ENCODE measurements around the gene RPN2. TPM values are rescaled to one million over a fixed set of nuclear protein-coding genes. Genes with fewer than 3 reads are reported as not detected.

RPN2 gene
- total RNA-seq, 4 donors from 2014 or later: 89.7 to 125 (median 111) TPM

DNA sequence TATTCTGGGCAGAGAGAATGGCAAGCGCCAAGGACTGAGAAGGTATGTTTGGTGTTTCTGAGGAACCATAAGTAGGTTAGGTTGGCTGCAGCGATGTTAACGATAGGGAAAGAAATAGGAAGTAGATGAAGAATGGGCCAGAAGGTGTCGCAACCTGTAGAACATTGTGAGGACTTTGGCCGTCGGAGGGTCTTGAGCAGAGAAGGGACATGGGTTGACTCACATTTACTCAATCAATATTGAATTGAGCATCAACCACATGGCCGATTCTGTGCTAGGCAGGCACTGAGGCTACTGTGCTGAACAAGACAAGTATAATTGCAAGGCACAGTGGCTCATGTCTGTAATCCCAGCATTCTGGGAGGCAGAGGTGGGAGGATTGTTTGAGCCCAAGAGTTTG is 26.8 kb upstream of the RPN2 start:
- Histone ChIP-seq H3K9me3 (no peaks in the 10 kb centered on the region), H3K27ac (replicated peaks in 1 of 4) (no peak overlapping the region), H3K36me3 (peaks cover 0 to 32% (median 4%) of the 10 kb centered on the region in 4 donors), H3K4me3 (no peak overlapping the region), H3K4me1 (no peaks in the 10 kb centered on the region), H3K27me3 (no peaks in the 10 kb centered on the region)
- no peak for DNase-seq (ENCODE audit: extremely low spot score)
- intact Hi-C loops (cut with DNase I): no loop called here
- 89% methylated on average over 7 of the region's 7 CpGs for WGBS
- TF ChIP-seq POLR2A (IDR thresholded peaks at IDR 0.05; ENCODE audit: low read depth) (no peak), POLR2AphosphoS5 (IDR thresholded peaks at IDR 0.05) (no peak), EP300 (IDR thresholded peaks at IDR 0.05) (no peak)
- TF ChIP-seq, protein P1, sequence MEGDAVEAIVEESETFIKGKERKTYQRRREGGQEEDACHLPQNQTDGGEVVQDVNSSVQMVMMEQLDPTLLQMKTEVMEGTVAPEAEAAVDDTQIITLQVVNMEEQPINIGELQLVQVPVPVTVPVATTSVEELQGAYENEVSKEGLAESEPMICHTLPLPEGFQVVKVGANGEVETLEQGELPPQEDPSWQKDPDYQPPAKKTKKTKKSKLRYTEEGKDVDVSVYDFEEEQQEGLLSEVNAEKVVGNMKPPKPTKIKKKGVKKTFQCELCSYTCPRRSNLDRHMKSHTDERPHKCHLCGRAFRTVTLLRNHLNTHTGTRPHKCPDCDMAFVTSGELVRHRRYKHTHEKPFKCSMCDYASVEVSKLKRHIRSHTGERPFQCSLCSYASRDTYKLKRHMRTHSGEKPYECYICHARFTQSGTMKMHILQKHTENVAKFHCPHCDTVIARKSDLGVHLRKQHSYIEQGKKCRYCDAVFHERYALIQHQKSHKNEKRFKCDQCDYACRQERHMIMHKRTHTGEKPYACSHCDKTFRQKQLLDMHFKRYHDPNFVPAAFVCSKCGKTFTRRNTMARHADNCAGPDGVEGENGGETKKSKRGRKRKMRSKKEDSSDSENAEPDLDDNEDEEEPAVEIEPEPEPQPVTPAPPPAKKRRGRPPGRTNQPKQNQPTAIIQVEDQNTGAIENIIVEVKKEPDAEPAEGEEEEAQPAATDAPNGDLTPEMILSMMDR (IDR thresholded peaks at IDR 0.05): no peak

DNA sequence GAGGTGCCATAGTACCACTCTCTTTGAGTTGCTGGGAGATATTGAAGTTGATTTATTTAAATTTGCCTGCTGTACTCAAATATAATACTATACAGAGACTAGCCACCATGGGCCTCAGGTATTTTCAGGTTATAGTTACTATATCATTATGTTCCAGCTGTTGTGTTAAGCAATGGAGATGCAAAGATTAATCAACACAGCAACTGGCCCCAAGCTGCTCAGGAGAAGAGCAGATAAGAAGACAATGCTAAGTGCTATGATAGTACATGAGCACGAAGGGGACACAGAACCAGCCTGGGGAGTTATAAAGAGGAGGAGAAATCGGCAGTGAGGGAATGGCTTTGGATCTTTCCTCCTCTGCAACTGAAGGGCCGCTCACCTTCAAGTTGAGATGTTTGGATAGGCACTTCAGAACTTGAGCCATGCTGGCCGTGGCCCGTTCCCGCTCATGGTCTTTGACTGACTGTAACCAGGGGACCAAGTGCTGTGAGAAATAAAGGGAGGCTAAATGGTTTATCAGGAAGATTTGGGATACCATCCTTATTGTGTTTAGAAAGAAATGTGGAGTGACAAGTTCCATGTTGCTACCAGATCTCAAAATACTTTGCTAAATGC is 24.3 kb upstream of the RPN2 start:
- H3K27ac ChIP-seq (replicated peaks in 1 of 4): no peak overlapping the region
- 94% methylated on average over 6 of the region's 6 CpGs for WGBS
- TF ChIP-seq, protein P1 (IDR thresholded peaks at IDR 0.05): no peak
- no peak for TF ChIP-seq EP300 (IDR thresholded peaks at IDR 0.05)
- no peak for TF ChIP-seq POLR2A (IDR thresholded peaks at IDR 0.05; ENCODE audit: low read depth)
- TF ChIP-seq POLR2AphosphoS5 (IDR thresholded peaks at IDR 0.05): no peak
- H3K9me3 ChIP-seq: no peaks in the 10 kb centered on the region
- peaks cover 0 to 30% (median 4%) of the 10 kb centered on the region in 4 donors for H3K36me3 ChIP-seq
- H3K4me3 ChIP-seq: no peak overlapping the region
- H3K4me1 ChIP-seq: no peaks in the 10 kb centered on the region
- intact Hi-C loops (cut with DNase I): no loop called here
- H3K27me3 ChIP-seq: no peaks in the 10 kb centered on the region
- no peak for DNase-seq (ENCODE audit: extremely low spot score)

DNA sequence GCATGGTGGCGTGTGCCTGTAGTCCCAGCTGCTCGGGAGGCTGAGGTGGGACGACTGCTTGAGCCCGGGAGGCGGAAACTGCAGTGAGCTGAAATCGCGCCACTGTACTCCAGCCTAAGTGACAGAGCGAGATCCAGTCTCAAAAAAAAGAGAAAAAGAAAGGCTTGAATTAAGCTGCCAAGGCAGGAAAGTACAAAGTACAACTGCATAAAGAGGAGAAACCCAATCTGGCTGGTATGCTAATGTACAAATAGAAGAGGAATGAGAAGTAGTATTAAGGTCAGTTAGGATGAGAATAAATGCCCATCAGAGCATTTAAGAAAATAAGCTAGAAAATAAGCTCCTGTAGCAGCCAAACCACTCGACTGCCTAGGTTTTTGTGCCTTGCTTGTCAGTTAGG is 23.1 kb upstream of the RPN2 start:
- intact Hi-C loops (cut with DNase I): no loop called here
- H3K36me3 ChIP-seq: peaks cover 0 to 30% (median 4%) of the 10 kb centered on the region in 4 donors
- no peaks in the 10 kb centered on the region for H3K27me3 ChIP-seq
- H3K27ac ChIP-seq (replicated peaks in 1 of 4): no peak overlapping the region
- DNase-seq (ENCODE audit: extremely low spot score): no peak
- H3K9me3 ChIP-seq: no peaks in the 10 kb centered on the region
- TF ChIP-seq POLR2AphosphoS5 (IDR thresholded peaks at IDR 0.05): no peak
- no peak for TF ChIP-seq EP300 (IDR thresholded peaks at IDR 0.05)
- TF ChIP-seq POLR2A (IDR thresholded peaks at IDR 0.05; ENCODE audit: low read depth): no peak
- TF ChIP-seq, protein P1 (IDR thresholded peaks at IDR 0.05): no peak
- H3K4me1 ChIP-seq: no peaks in the 10 kb centered on the region
- H3K4me3 ChIP-seq: no peak overlapping the region
- 94% methylated on average over 9 of the region's 9 CpGs for WGBS

DNA sequence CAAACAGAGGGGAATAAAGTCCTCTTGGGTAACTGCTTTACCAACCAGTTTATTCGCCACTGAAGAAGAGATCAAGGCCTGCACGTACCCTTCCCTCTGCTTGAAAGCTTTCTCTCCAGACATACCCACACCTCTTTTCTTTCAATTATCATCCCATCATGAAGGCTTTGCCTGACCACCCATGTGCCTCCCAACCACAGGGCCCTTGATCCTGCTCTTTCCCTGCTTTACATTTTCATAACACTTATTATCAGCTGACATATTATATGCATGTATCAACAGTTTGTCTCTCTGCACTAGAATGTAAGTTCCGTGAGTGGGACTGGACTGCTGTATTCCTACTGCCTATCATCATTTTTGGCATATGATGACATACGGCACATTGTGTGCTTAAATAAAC is 20.9 kb upstream of the RPN2 start:
- intact Hi-C loops (cut with DNase I): no loop called here
- Histone ChIP-seq H3K4me3 (no peak overlapping the region), H3K4me1 (no peaks in the 10 kb centered on the region), H3K27ac (replicated peaks in 1 of 4) (no peak overlapping the region), H3K36me3 (peaks cover 0 to 25% (median 4%) of the 10 kb centered on the region in 4 donors), H3K9me3 (no peaks in the 10 kb centered on the region), H3K27me3 (no peaks in the 10 kb centered on the region)
- TF ChIP-seq POLR2AphosphoS5 (IDR thresholded peaks at IDR 0.05) (no peak), EP300 (IDR thresholded peaks at IDR 0.05) (no peak), POLR2A (IDR thresholded peaks at IDR 0.05; ENCODE audit: low read depth) (no peak)
- TF ChIP-seq, protein P1 (IDR thresholded peaks at IDR 0.05): no peak
- WGBS: 94% methylated on average over 4 of the region's 4 CpGs
- DNase-seq (ENCODE audit: extremely low spot score): no peak

DNA sequence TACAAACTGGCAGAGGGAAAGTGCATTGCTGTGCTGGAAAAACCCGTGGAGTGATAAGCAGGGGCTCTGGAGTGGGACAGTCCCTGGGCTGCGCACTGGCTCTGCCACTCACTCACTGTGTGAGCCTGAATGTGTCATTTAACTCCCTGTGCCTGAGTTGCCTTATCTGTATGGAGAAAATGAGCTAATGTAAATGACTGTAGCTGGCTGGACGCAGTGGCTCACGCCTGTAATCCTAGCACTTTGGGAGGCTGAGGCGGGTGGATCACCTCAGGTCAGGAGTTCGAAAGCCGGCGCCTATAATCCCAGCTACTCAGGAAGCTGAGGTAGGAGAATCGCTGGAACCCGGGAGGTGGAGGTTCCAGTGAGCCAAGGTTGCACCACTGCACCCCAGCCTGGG is 18.4 kb upstream of the RPN2 start:
- Histone ChIP-seq H3K27me3 (no peaks in the 10 kb centered on the region), H3K4me1 (no peaks in the 10 kb centered on the region), H3K4me3 (no peak overlapping the region), H3K9me3 (no peaks in the 10 kb centered on the region), H3K36me3 (peaks cover 0 to 10% (median 0%) of the 10 kb centered on the region in 4 donors), H3K27ac (replicated peaks in 1 of 4) (no peak overlapping the region)
- DNase-seq (ENCODE audit: extremely low spot score): no peak
- WGBS: 89% methylated on average over 10 of the region's 10 CpGs
- intact Hi-C loops (cut with DNase I): no loop called here
- TF ChIP-seq POLR2AphosphoS5 (IDR thresholded peaks at IDR 0.05) (no peak), EP300 (IDR thresholded peaks at IDR 0.05) (no peak), POLR2A (IDR thresholded peaks at IDR 0.05; ENCODE audit: low read depth) (no peak)
- TF ChIP-seq, protein P1 (IDR thresholded peaks at IDR 0.05): no peak
